ENCODE results near the gene ATP6V1A. TPM values are rescaled to one million over a fixed set of nuclear protein-coding genes. Genes with fewer than 3 reads are reported as not detected.
"Not testable (repeated sequence)": the region's sequence is repeated elsewhere in the genome, so short reads cannot be mapped to it uniquely, and the experiment has no call there.

Gene ATP6V1A
- polyA plus RNA-seq, 3 donors, result 35.1 to 295 (median 254) TPM

- TF ChIP-seq CTCF (IDR thresholded peaks at IDR 0.05), result no peak
- no peak overlapping the region for H3K4me3 Mint-ChIP-seq
- H3K27me3 ChIP-seq (ENCODE audit: control insufficient read depth in 2 of 2, insufficient read depth in 2 of 2, low read length in 2 of 2), result no peaks in the 10 kb centered on the region
- H3K4me3 ChIP-seq (replicated peaks in 1 of 3; ENCODE audit: low read depth in 2 of 3, low read length in 3 of 3), result no peak overlapping the region
- H3K9me3 Mint-ChIP-seq, result peaks cover 0 to 3% (median 0%) of the 10 kb centered on the region in 7 donors
- DNase-seq, result no peak
- H3K4me1 ChIP-seq (ENCODE audit: control insufficient read depth in 1 of 2, insufficient read depth in 2 of 2, low read length in 2 of 2), result no peaks in the 10 kb centered on the region
- H3K27ac ChIP-seq (ENCODE audit: low read depth in 1 of 2, low read length in 2 of 2), result no peak overlapping the region
- H3K4me1 Mint-ChIP-seq, result no peaks in the 10 kb centered on the region
- intact Hi-C loops (cut with micrococcal nuclease), result no loop called here
- H3K36me3 ChIP-seq (replicated peaks in 1 of 2; ENCODE audit: control insufficient read depth in 1 of 2, insufficient read depth in 2 of 2, low read length in 2 of 2), result no peaks in the 10 kb centered on the region
- H3K79me2 ChIP-seq (ENCODE audit: insufficient read depth, low read length), result no peaks in the 10 kb centered on the region
- no peaks in the 10 kb centered on the region for H3K9me3 ChIP-seq (replicated peaks in 1 of 2; ENCODE audit: control insufficient read depth in 1 of 2, insufficient read depth in 1 of 2, low read length in 2 of 2)
- no CpG with 5 or more reads among the region's 2 CpGs for WGBS (ENCODE audit: insufficient coverage)
- no peak overlapping the region for H3K27ac Mint-ChIP-seq
- H3K36me3 Mint-ChIP-seq, result no peaks in the 10 kb centered on the region
- H2AFZ ChIP-seq (ENCODE audit: insufficient read depth, low read depth, low read length, poor library complexity, severe bottlenecking), result no peak overlapping the region
- H3K4me2 ChIP-seq (replicated peaks; ENCODE audit: extremely low read depth, low read length, poor library complexity, severe bottlenecking), result no peak overlapping the region
- no peak overlapping the region for H3K9ac ChIP-seq (ENCODE audit: insufficient read depth, low read length, poor library complexity, severe bottlenecking)
- no peaks in the 10 kb centered on the region for H4K20me1 ChIP-seq (ENCODE audit: insufficient read depth, low read length)
- no peaks in the 10 kb centered on the region for H3K27me3 Mint-ChIP-seq (ENCODE audit: low read depth in 3 of 3)
These were observed 101.0 kb downstream of the ATP6V1A start for GRCh38 chr3:113847664-113848461.

GRCh38 chr3:113849071-113849470 lies 102.2 kb downstream of the ATP6V1A start:
- H2AFZ ChIP-seq (ENCODE audit: insufficient read depth, low read depth, low read length, poor library complexity, severe bottlenecking); DNase-seq; H3K79me2 ChIP-seq (ENCODE audit: insufficient read depth, low read length); H3K4me3 Mint-ChIP-seq; H3K36me3 Mint-ChIP-seq; H3K4me3 ChIP-seq (replicated peaks in 1 of 3; ENCODE audit: low read depth in 2 of 3, low read length in 3 of 3); intact Hi-C loops (cut with micrococcal nuclease); H3K4me1 Mint-ChIP-seq; H3K27ac ChIP-seq (ENCODE audit: low read depth in 1 of 2, low read length in 2 of 2); H3K36me3 ChIP-seq (replicated peaks in 1 of 2; ENCODE audit: control insufficient read depth in 1 of 2, insufficient read depth in 2 of 2, low read length in 2 of 2); H3K9me3 Mint-ChIP-seq; H3K4me2 ChIP-seq (replicated peaks; ENCODE audit: extremely low read depth, low read length, poor library complexity, severe bottlenecking); H3K9ac ChIP-seq (ENCODE audit: insufficient read depth, low read length, poor library complexity, severe bottlenecking); H3K27me3 Mint-ChIP-seq (ENCODE audit: low read depth in 3 of 3); H4K20me1 ChIP-seq (ENCODE audit: insufficient read depth, low read length); H3K27me3 ChIP-seq (ENCODE audit: control insufficient read depth in 2 of 2, insufficient read depth in 2 of 2, low read length in 2 of 2); H3K9me3 ChIP-seq (replicated peaks in 1 of 2; ENCODE audit: control insufficient read depth in 1 of 2, insufficient read depth in 1 of 2, low read length in 2 of 2); H3K27ac Mint-ChIP-seq; H3K4me1 ChIP-seq (ENCODE audit: control insufficient read depth in 1 of 2, insufficient read depth in 2 of 2, low read length in 2 of 2): not testable (repeated sequence)
- WGBS (ENCODE audit: insufficient coverage), result no CpG with 5 or more reads among the region's 3 CpGs

- H4K20me1 ChIP-seq (ENCODE audit: insufficient read depth, low read length); H3K27ac ChIP-seq (ENCODE audit: low read depth in 1 of 2, low read length in 2 of 2); H3K9ac ChIP-seq (ENCODE audit: insufficient read depth, low read length, poor library complexity, severe bottlenecking); H3K9me3 ChIP-seq (replicated peaks in 1 of 2; ENCODE audit: control insufficient read depth in 1 of 2, insufficient read depth in 1 of 2, low read length in 2 of 2); H3K4me2 ChIP-seq (replicated peaks; ENCODE audit: extremely low read depth, low read length, poor library complexity, severe bottlenecking); H3K79me2 ChIP-seq (ENCODE audit: insufficient read depth, low read length); H3K4me1 Mint-ChIP-seq; H3K36me3 ChIP-seq (replicated peaks in 1 of 2; ENCODE audit: control insufficient read depth in 1 of 2, insufficient read depth in 2 of 2, low read length in 2 of 2); H3K4me1 ChIP-seq (ENCODE audit: control insufficient read depth in 1 of 2, insufficient read depth in 2 of 2, low read length in 2 of 2); H3K27ac Mint-ChIP-seq; H3K4me3 Mint-ChIP-seq; H3K36me3 Mint-ChIP-seq; intact Hi-C loops (cut with micrococcal nuclease); DNase-seq; H3K27me3 ChIP-seq (ENCODE audit: control insufficient read depth in 2 of 2, insufficient read depth in 2 of 2, low read length in 2 of 2); H3K27me3 Mint-ChIP-seq (ENCODE audit: low read depth in 3 of 3); H2AFZ ChIP-seq (ENCODE audit: insufficient read depth, low read depth, low read length, poor library complexity, severe bottlenecking); H3K4me3 ChIP-seq (replicated peaks in 1 of 3; ENCODE audit: low read depth in 2 of 3, low read length in 3 of 3); H3K9me3 Mint-ChIP-seq: not testable (repeated sequence)
- no CpG with 5 or more reads among the region's 22 CpGs for WGBS (ENCODE audit: insufficient coverage)
These were observed 103.0 kb downstream of the ATP6V1A start for GRCh38 chr3:113849841-113850240.

- H3K36me3 Mint-ChIP-seq; H3K36me3 ChIP-seq (replicated peaks in 1 of 2; ENCODE audit: control insufficient read depth in 1 of 2, insufficient read depth in 2 of 2, low read length in 2 of 2); H3K4me2 ChIP-seq (replicated peaks; ENCODE audit: extremely low read depth, low read length, poor library complexity, severe bottlenecking); H3K79me2 ChIP-seq (ENCODE audit: insufficient read depth, low read length); H3K27me3 ChIP-seq (ENCODE audit: control insufficient read depth in 2 of 2, insufficient read depth in 2 of 2, low read length in 2 of 2); H3K4me1 ChIP-seq (ENCODE audit: control insufficient read depth in 1 of 2, insufficient read depth in 2 of 2, low read length in 2 of 2); H3K27me3 Mint-ChIP-seq (ENCODE audit: low read depth in 3 of 3); H3K4me3 Mint-ChIP-seq; H4K20me1 ChIP-seq (ENCODE audit: insufficient read depth, low read length); H3K9me3 Mint-ChIP-seq; H3K4me3 ChIP-seq (replicated peaks in 1 of 3; ENCODE audit: low read depth in 2 of 3, low read length in 3 of 3); H3K27ac Mint-ChIP-seq; DNase-seq; H2AFZ ChIP-seq (ENCODE audit: insufficient read depth, low read depth, low read length, poor library complexity, severe bottlenecking); H3K9ac ChIP-seq (ENCODE audit: insufficient read depth, low read length, poor library complexity, severe bottlenecking); H3K27ac ChIP-seq (ENCODE audit: low read depth in 1 of 2, low read length in 2 of 2); H3K4me1 Mint-ChIP-seq; intact Hi-C loops (cut with micrococcal nuclease); H3K9me3 ChIP-seq (replicated peaks in 1 of 2; ENCODE audit: control insufficient read depth in 1 of 2, insufficient read depth in 1 of 2, low read length in 2 of 2): not testable (repeated sequence)
- 100% methylated on average over 3 of the region's 9 CpGs for WGBS (ENCODE audit: insufficient coverage)
These were observed 103.6 kb downstream of the ATP6V1A start for GRCh38 chr3:113850391-113850790.
